GM21447 (cell line): ENCODE data around the gene MEF2D.

Experiments used
- ATAC-seq: cut with Tn5 transposase; IDR thresholded peaks from one replicate; pipeline ENCODE4 v1.9.1; 2021; ENCODE audit not compliant: unreplicated experiment

Gene MEF2D

GRCh38 chr1:156430866-156431265 lies 69.7 kb downstream of the MEF2D start:
- no peak for ATAC-seq

GRCh38 chr1:156430303-156430702 lies 70.3 kb downstream of the MEF2D start:
- no peak for ATAC-seq

- no peak for ATAC-seq
Observed at GRCh38 chr1:156429313-156430060, 71.1 kb downstream of the MEF2D start.

- no peak for ATAC-seq
Observed at GRCh38 chr1:156428746-156429288, 71.8 kb downstream of the MEF2D start.

- ATAC-seq = no peak
Observed at GRCh38 chr1:156427957-156428356, 72.6 kb downstream of the MEF2D start.

GRCh38 chr1:156425943-156426342 lies 74.6 kb downstream of the MEF2D start:
- ATAC-seq = no peak

GRCh38 chr1:156424806-156425432 lies 75.7 kb downstream of the MEF2D start:
- no peak for ATAC-seq

GRCh38 chr1:156423422-156424352 lies 76.9 kb downstream of the MEF2D start:
- ATAC-seq = no peak

- no peak for ATAC-seq
Observed at GRCh38 chr1:156422602-156423091, 77.9 kb downstream of the MEF2D start.

GRCh38 chr1:156421939-156422601 lies 78.5 kb downstream of the MEF2D start:
- ATAC-seq = no peak

- ATAC-seq = peak; percentile 77
Observed at GRCh38 chr1:156421062-156421938, 79.3 kb downstream of the MEF2D start.

GRCh38 chr1:156420205-156421061 lies 80.1 kb downstream of the MEF2D start:
- ATAC-seq = peak; percentile 42

GRCh38 chr1:156419854-156420204 lies 80.7 kb downstream of the MEF2D start:
- peak; percentile 20 for ATAC-seq

GRCh38 chr1:156418416-156419070 lies 82.0 kb downstream of the MEF2D start:
- no peak for ATAC-seq

GRCh38 chr1:156417401-156418020 lies 83.1 kb downstream of the MEF2D start:
- no peak for ATAC-seq

- ATAC-seq = no peak
Observed at GRCh38 chr1:156416993-156417392, 83.6 kb downstream of the MEF2D start.

- ATAC-seq = no peak
Observed at GRCh38 chr1:156414461-156415064, 86.0 kb downstream of the MEF2D start.
